Type B pancreatic cell (in vitro differentiated cells): ENCODE measurements around the gene DNAH8. TPM values are rescaled to one million over a fixed set of nuclear protein-coding genes. Genes with fewer than 3 reads are reported as not detected.

Experiments used
- DNase-seq: peaks from one replicate; pipeline ENCODE4 v3.0.0; 2021; ENCODE audit warnings: mixed read lengths; ENCODE audit not compliant: unreplicated experiment; ENCODE audit errors: extremely low spot score
- H3K27ac Mint-ChIP-seq: 2 replicates; pipeline ENCODE4 v1.8.0; 2021; ENCODE audit warnings: mild to moderate bottlenecking, mixed read lengths
- H3K27me3 Mint-ChIP-seq: 2 replicates; pipeline ENCODE4 v1.8.0; 2021; ENCODE audit warnings: mixed read lengths
- H3K36me3 Mint-ChIP-seq: 2 replicates; pipeline ENCODE4 v1.8.0; 2021; ENCODE audit warnings: mixed read lengths
- H3K4me1 Mint-ChIP-seq: one replicate; pipeline ENCODE4 v1.8.0; 2021; ENCODE audit warnings: mixed read lengths; ENCODE audit not compliant: unreplicated experiment
- H3K4me3 Mint-ChIP-seq: 2 replicates; pipeline ENCODE4 v1.8.0; 2021; ENCODE audit warnings: mild to moderate bottlenecking, mixed read lengths
- H3K9me3 Mint-ChIP-seq: 2 replicates; pipeline ENCODE4 v1.8.0; 2021; ENCODE audit warnings: mixed read lengths
- CTCF ChIP-seq: fragments of 200-600 bp; sonication (generic); conservative IDR thresholded peaks from 2 replicates; pipeline ENCODE4 v1.5.0; 2021; ENCODE audit warnings: antibody characterized with exemption, mild to moderate bottlenecking
- total RNA-seq: library from RNA; stranded (reverse); gene quantifications from 2 replicates; pipeline ENCODE4 v1.2.1, GENCODE V29; 2021; ENCODE audit warnings: low replicate concordance

DNAH8 gene
- total RNA-seq, 1 donor from 2014 or later = 0.05 TPM

GRCh38 chr6:38783443-38784228 is 68.5 kb downstream of the DNAH8 start:
- H3K27me3 Mint-ChIP-seq = peaks cover 20% of the 10 kb centered on the region
- no peak overlapping the region for H3K27ac Mint-ChIP-seq
- H3K4me1 Mint-ChIP-seq = no peaks in the 10 kb centered on the region
- H3K9me3 Mint-ChIP-seq = no peaks in the 10 kb centered on the region
- no peak for TF ChIP-seq CTCF
- DNase-seq = no peak
- H3K4me3 Mint-ChIP-seq = no peak overlapping the region
- H3K36me3 Mint-ChIP-seq = no peaks in the 10 kb centered on the region

- no peaks in the 10 kb centered on the region for H3K9me3 Mint-ChIP-seq
- peaks cover 13% of the 10 kb centered on the region for H3K27me3 Mint-ChIP-seq
- H3K4me1 Mint-ChIP-seq = no peaks in the 10 kb centered on the region
- TF ChIP-seq CTCF = no peak
- no peak for DNase-seq
- no peak overlapping the region for H3K27ac Mint-ChIP-seq
- no peaks in the 10 kb centered on the region for H3K36me3 Mint-ChIP-seq
- no peak overlapping the region for H3K4me3 Mint-ChIP-seq
These were observed 69.6 kb downstream of the DNAH8 start for GRCh38 chr6:38784506-38785235.

- Mint-ChIP-seq H3K9me3 (no peaks in the 10 kb centered on the region), H3K27ac (no peak overlapping the region), H3K27me3 (peaks cover 13% of the 10 kb centered on the region), H3K4me3 (no peak overlapping the region), H3K4me1 (no peaks in the 10 kb centered on the region), H3K36me3 (no peaks in the 10 kb centered on the region)
- no peak for DNase-seq
- TF ChIP-seq CTCF = no peak
These were observed 71.4 kb downstream of the DNAH8 start for GRCh38 chr6:38786486-38786885.

GRCh38 chr6:38789256-38789655 is 74.1 kb downstream of the DNAH8 start:
- no peaks in the 10 kb centered on the region for H3K4me1 Mint-ChIP-seq
- TF ChIP-seq CTCF = no peak
- no peaks in the 10 kb centered on the region for H3K9me3 Mint-ChIP-seq
- no peak for DNase-seq
- H3K27me3 Mint-ChIP-seq = peaks cover 3% of the 10 kb centered on the region
- no peak overlapping the region for H3K4me3 Mint-ChIP-seq
- H3K27ac Mint-ChIP-seq = no peak overlapping the region
- H3K36me3 Mint-ChIP-seq = no peaks in the 10 kb centered on the region

- DNase-seq = no peak
- Mint-ChIP-seq H3K36me3 (no peaks in the 10 kb centered on the region), H3K4me3 (no peak overlapping the region), H3K27me3 (no peaks in the 10 kb centered on the region), H3K9me3 (no peaks in the 10 kb centered on the region), H3K27ac (no peak overlapping the region), H3K4me1 (peaks cover 9% of the 10 kb centered on the region)
- no peak for TF ChIP-seq CTCF
These were observed 77.2 kb downstream of the DNAH8 start for GRCh38 chr6:38792356-38792755.
